ENCODE measurements around the gene SPATA31C1.

Gene SPATA31C1

GRCh38 chr9:87886933-87887505 is 30.7 kb upstream of the SPATA31C1 start:
- no peak overlapping the region for H3K4me3 ChIP-seq (replicated peaks in 1 of 2; ENCODE audit: low read depth in 2 of 2, low read length in 2 of 2)
- DNase-seq (ENCODE audit: low read depth in 2 of 2), result no peak
- no peak for TF ChIP-seq CTCF (IDR thresholded peaks at IDR 0.05; ENCODE audit: low read depth, low read length)

GRCh38 chr9:87887661-87888480 is 29.9 kb upstream of the SPATA31C1 start:
- TF ChIP-seq CTCF (IDR thresholded peaks at IDR 0.05; ENCODE audit: low read depth, low read length), result no peak
- no peak for DNase-seq (ENCODE audit: low read depth in 2 of 2)
- no peak overlapping the region for H3K4me3 ChIP-seq (replicated peaks in 1 of 2; ENCODE audit: low read depth in 2 of 2, low read length in 2 of 2)

- no peak for DNase-seq (ENCODE audit: low read depth in 2 of 2)
- no peak overlapping the region for H3K4me3 ChIP-seq (replicated peaks in 1 of 2; ENCODE audit: low read depth in 2 of 2, low read length in 2 of 2)
- TF ChIP-seq CTCF (IDR thresholded peaks at IDR 0.05; ENCODE audit: low read depth, low read length), result no peak
Observed at GRCh38 chr9:87888501-87888900, 29.3 kb upstream of the SPATA31C1 start.

GRCh38 chr9:87889065-87889881 is 28.5 kb upstream of the SPATA31C1 start:
- no peak for TF ChIP-seq CTCF (IDR thresholded peaks at IDR 0.05; ENCODE audit: low read depth, low read length)
- no peak overlapping the region for H3K4me3 ChIP-seq (replicated peaks in 1 of 2; ENCODE audit: low read depth in 2 of 2, low read length in 2 of 2)
- no peak for DNase-seq (ENCODE audit: low read depth in 2 of 2)

- no peak for DNase-seq (ENCODE audit: low read depth in 2 of 2)
- TF ChIP-seq CTCF (IDR thresholded peaks at IDR 0.05; ENCODE audit: low read depth, low read length), result no peak
- H3K4me3 ChIP-seq (replicated peaks in 1 of 2; ENCODE audit: low read depth in 2 of 2, low read length in 2 of 2), result no peak overlapping the region
Observed at GRCh38 chr9:87889882-87890252, 27.9 kb upstream of the SPATA31C1 start.

GRCh38 chr9:87890837-87891236 is 26.9 kb upstream of the SPATA31C1 start:
- no peak for DNase-seq (ENCODE audit: low read depth in 2 of 2)
- no peak for TF ChIP-seq CTCF (IDR thresholded peaks at IDR 0.05; ENCODE audit: low read depth, low read length)
- no peak overlapping the region for H3K4me3 ChIP-seq (replicated peaks in 1 of 2; ENCODE audit: low read depth in 2 of 2, low read length in 2 of 2)
